ENCODE results near the gene SLC25A23.

GRCh38 chr19:6424939-6425731 is 34.5 kb downstream of the SLC25A23 start:
- TF ChIP-seq CTCF (conservative IDR thresholded peaks at IDR 0.05 in 1 of 2, IDR thresholded peaks at IDR 0.05 in 1 of 2; ENCODE audit: extremely low read depth in 1 of 2, insufficient read depth in 1 of 2, low read depth in 1 of 2, low read length in 2 of 2) (no peak), EZH2 (IDR thresholded peaks at IDR 0.05; ENCODE audit: borderline replicate concordance, low read length) (no peak)
